CD4-positive, alpha-beta T cell treated with Interleukin-17A for 1 hour (primary cell): Measurements from ENCODE around the gene SEC22A.

ENCODE experiments used
- DNase-seq: peaks from one replicate; pipeline ENCODE4 v3.0.0-alpha.2; 2020

SEC22A gene

DNA sequence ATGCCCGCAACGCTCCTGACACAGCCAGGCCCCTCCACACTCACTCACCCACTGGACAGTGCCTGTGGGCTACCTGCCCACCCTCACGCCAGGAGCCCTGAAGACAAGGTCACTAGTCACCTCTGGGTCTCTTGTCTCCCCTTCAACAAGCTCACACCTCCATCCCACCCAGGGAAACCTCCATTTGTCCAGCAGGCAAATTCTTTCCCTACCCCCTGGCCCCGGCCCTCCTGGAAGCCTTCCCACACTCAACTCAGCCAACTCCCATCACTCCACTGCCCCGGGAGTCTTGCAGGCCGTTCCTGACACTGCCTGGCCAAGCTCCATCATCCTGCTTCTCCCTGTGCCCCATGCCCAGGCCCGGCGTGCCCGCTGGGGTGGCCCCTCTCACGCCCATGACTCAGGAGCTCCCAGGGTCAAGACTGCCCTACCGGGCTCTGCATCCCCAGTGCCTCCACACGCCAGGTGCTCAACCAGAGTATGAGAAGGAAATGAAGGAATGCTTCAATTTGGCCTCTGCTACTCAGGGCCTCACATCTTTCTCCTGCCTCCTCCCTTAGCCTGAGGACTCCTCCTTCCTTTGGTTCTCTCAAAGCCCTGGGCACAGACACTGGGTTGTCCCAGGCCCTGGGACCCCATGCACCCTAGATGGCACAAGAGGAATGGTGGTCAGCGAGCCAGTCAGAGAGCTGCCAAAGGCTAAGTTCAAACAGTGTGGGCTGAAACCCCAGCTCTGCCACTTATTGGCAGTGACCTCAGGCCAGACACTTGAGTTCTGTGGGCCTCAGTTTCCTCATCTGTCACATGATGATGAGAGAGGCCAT lies 88.6 kb downstream of the SEC22A start:
- no peak for DNase-seq

DNA sequence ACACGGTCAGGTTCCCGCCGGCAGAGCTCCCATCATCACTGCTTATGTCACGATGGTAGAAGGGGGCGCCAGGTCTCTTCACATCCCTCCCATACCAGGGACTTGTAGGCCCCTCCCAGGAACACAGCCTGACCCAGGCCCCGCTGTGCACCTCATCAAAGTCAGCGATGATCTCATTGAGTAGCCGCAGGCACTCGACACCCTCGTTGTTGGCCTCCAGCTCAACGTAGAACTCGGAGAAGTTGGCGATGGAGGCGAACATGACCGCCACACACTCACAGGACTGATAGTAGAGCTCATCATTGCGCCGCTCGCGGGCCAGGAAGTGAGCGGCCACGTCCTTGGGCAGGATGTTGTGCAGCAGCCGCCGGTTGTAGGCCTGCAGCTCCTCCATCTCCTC lies 89.2 kb downstream of the SEC22A start:
- DNase-seq: no peak

DNA sequence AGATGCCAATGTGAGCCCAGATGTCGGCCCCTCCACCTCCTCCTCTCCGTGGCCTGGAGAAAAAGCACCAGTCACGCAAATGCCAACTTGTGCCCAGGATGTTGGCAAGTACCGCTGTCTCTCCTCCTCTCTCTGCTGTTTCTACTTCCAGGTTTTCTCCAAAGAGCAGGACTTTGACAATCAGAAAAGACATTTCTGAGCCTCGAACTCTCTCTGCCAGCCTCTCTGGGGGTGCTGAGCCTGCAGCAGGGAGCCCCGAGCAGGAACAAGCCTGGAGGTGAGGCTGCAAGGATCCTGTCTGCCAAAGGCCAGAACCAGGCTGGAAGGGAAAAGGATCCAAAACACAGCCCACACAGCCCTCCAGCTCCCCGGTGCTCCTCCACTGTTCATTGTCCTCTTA lies 89.7 kb downstream of the SEC22A start:
- no peak for DNase-seq

DNA sequence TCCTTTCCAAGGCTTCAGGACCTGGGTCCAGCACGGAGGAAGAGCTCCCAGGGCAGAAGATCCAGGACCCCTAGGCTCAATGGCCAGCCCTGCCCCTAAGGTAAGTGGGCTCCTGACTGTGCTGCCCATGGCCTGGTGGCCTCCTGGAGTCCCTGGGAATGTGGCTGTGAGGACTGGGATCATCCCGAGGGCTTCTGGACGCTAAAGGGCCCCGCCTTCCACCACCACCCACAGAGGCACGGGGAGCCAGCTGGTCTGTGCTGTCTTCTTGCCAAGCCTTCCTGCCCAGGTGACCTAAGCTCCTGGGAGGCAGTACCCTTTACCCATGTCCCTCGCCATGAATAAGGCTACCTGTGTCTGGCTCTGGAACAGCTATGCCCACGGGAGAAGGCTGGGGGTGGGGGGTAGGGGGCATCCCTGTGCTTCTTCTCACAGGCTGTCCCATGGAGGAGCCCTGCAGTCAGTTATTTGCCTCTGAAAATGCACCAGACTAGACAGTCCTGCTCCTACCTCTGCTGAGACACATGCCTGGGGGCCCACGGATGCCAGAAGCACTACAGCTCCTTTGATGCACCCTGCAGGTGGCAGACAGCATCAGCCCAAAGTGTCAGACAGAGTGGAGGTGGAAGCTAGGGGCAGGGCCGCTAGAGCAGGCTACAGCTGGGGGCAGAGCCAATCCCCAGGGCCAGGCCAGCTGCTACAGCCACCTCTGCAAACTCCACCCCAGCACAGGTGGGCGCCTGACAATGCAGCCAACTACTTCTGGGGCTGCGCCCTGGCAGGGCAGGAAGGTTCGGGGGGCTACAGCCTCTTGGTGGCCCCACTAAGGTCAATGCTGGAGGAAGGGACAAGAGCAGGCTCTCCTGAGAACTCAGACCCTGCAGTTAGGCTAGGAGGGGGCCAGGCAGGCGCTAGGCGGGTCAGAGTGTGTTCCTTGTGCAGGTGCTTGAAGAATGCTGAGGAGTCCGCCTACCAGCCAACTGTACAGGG lies 90.9 kb downstream of the SEC22A start:
- no peak for DNase-seq

DNA sequence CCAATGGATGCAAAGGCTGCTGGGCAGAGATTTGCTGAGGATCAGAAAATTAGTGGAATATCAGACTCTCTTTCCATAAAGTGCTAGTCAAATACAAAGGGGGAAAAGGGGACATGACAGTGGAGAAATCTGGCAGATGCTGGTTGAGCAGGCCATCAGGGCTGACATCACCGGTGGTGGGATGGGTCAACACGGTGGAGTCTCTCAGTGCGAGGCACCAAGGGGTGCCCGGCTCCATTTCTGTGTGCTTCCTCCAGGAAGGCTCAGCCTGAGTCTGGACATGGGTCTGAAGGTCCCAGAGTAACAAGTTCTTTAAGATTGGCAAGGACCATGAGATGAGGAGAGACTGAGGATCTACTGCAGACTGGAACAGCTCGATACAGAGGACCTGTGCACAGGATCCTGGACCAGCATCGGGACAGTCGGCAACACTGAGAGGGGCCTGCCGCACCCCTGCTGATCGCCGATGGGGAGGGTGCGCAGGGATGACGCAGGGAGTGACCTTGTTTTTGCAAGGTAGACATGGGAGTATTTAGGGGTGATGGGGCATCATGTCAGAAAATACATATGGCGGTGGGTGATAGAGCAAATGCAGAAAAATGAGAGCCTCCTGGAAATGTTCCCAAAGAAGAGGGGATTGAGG lies 92.7 kb downstream of the SEC22A start:
- DNase-seq: no peak

DNA sequence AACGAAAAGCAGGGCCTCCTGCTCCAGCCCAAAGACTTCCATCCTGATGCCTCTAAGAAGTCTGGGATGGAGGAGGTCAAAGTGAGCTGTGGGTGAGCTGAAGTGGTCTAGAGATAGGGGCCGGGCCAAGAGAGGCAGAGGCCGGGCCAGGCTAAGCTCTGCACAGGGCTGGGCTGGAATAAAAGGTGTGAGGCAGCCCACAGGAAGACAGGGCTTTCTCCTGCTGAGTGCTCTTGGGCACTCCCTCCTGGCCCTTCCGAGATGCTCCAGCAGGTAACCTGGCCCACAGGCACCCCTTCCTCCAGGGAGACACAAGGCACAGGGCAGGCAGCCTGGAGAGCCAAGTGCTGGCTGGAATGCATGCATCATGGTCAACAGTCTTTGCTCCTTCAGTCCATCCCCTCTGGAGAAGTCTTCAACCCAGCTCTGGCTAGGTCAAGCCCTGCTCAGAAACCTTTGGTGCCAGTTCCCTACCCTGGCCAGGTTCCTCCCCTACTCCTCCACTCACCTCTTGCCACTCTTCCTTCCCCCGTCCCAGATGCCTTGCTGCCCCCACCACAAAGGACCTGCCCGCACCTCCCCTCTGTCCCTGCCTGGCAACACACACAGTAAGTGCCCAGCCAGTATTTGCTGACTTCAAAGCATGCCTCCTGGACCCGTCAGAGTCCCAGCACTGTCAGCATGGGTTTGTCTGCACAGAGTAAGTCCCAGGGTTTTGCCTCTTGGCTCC lies 93.6 kb downstream of the SEC22A start:
- no peak for DNase-seq

DNA sequence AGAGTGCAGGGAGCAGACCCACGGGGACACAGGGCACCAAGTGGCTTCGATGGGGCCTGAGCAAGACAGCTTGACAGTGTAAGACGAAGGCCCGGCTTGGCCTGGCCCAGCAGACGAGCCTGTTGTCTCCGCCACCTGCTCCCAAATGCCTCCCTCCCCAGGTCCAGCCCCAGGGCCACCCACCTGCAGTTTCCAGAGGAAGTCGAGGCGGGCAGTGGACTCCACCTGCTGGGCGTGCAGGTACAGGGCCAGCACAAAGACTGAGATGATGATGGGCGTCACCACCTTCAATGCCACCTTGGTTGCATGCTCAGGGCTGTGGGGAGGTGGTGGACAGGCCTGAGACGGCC lies 94.1 kb downstream of the SEC22A start:
- no peak for DNase-seq

DNA sequence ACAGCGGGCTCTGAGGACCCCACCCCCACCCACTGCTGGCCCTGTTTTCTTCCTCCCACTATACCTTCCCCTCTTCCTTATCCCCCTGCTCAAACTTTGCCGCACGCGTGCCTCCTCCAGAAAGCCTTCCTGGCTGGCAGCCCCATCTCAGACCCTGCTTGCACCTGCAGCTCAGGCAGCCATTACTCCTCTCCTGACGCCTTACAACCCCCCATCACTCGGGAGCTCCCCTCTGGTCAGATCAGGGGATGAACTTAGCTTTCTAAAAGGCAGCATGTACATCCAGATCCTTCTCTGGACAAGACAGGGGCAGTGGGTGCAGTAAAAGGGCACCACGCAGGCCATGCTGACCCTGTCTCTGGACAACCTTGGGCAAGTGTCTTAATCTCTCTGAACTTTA lies 94.5 kb downstream of the SEC22A start:
- no peak for DNase-seq

DNA sequence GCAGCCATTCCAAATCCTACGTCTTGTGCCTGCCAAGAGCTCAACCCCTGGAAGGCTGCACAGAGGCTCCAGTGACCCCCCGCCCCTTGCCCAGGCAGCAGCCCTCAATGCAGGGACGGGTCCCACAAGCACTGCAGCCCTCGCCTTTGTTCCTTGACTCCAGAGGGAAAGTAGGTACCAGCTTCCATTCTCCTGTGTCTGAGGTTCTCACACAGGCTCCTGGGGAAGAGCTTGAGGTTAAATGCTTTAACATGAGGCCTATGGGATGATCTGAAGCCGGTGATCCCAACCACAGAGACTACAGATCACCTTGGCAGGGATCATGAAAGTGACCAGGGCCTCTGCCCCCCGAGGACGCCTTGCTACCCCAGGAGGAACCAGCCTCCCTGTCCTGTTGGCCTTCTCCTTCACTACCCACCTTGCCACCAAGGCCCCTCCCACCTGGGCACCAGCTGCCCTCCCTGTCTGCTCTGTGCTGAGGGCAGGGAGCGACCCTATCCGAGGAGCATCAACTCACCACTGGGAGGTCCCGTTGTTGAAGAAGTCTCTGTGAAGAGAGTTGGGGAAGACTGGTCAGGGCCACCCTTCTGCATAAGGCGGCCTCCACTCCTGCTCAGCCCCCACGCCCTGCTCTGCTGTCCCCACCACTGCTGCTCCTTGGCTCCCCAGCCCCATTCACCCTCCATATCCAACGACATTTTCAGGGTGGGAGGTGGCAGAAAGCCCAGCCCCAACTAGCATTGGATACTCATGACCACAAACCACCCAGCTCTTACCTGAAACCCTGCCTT lies 95.3 kb downstream of the SEC22A start:
- DNase-seq: no peak

DNA sequence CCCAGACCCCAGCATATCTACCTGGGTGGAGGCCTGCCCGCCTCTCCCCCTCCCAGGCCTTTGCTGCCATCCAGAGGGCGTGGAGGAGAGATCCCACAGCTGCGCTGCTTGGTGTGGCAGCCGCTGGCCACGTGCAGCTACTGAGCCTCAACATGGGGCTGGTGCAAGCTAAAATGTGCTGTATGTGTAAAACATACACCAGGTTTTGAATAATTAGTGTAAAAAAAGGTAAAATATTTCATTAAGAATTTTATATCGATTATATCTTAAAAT lies 95.8 kb downstream of the SEC22A start:
- no peak for DNase-seq

DNA sequence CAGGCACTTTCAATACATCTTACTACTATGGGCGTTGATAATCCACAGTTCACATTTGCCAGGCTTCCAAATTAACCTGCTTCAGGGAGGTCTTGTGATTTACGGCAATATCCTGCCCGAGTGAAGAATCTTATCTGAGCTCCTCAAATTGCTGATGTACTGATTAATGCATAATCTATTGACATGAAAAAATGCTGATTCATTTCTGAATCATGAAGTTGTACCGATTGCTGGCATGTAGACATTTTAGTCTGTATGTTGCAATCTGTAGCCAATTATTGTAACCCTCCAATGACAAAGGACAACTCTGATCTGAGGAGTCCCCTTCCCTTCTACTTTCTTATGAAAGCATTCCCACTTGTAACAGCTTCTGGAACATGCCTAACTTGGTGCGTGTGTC lies 97.2 kb downstream of the SEC22A start:
- no peak for DNase-seq

DNA sequence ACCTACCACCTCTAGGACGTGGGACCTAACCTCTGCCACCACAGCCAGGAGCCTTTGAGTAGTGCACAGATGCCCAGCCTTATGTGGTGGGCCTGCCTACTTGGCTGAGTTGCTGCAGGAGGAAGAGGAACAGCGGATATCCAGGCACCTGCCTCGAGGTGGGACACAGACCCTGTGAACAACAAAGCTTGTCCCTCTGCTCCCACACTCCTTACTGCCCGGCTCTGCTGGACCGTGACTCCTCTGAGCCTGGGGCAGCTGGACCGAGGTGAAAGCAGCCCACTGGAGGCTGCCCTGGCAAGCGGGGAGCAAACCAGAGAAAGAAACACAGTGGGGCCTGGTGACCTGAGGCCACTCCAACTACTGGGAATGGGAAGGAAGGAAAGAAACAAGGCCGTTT lies 97.8 kb downstream of the SEC22A start:
- no peak for DNase-seq

DNA sequence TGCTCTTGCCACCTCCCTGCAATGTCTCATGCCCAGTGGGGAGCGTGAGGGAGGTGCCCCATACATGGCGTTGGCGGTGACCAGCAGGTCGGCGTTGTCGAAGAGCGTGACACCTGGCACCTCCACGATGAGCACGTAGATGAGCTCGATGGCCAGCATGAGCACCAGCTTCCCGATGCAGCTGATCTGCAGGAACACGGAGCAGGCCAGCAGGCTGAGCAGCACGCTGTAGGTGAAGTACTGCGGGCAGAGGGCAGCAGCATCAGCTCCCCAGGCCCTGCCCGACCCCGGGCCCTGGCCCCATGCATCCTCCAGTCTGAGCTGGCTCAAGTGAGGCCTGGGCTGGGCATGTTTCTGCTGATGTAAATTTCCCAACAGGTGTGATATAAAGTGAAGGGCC lies 98.3 kb downstream of the SEC22A start:
- DNase-seq: no peak

DNA sequence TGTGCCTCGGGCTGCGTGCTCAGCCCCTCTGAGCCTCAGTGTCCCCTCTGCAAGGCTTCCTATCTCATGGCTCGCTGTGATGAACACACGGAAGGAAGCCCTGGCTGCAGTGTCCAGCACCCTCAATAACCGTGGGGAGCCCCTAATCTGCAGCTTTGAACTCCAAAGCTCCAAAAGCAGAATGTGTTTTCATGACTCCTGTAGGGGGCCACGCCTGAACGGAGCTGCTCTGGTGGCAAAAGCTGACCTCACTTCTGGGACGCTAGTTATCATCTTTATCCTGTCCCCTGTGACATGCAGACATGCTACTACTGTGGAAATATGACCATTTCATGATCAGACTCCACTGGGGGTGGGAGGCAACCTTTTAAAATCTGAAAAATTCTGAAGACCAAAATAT lies 98.8 kb downstream of the SEC22A start:
- DNase-seq: no peak

DNA sequence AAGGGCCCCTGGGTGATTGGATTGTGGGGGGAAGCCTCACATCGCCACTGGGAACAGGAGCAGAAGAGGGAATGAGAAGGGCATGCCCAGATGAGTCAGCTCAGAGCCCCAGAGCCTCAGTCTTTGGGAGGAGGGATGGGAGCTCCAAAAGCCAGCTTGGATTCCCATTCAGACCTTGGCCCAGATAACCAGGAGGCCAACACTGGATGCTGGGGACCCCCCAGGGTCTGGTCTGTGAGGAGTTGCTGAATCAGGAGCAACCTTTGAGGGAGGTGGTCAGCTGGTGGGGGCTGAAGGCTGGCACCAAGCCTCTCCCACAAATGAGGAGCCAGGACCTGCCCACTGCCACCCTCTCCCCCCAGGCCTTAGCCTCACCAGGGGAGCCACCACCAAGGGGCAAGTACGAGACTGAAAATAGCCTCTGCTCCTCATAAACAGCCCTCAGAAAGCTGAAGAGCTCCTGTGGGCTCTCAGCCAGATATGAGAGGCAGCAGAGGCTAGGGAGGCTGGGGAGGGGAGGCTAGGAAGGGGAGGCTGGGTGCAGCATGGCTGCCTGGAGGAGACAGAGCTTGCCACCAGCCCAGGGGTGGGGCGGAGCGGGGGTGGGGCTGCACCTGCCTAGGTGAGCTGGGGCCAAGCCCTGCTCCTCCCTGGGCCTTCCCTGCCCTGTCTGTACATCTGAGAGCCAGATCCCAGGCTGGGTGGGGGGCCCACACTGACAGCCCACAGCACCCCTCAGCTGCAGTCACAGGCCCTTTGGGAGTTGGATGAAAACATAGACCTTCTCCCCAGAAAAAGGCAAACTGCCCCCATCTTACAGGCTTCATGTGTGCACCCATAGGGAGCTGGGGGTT lies 99.8 kb downstream of the SEC22A start:
- DNase-seq: no peak

DNA sequence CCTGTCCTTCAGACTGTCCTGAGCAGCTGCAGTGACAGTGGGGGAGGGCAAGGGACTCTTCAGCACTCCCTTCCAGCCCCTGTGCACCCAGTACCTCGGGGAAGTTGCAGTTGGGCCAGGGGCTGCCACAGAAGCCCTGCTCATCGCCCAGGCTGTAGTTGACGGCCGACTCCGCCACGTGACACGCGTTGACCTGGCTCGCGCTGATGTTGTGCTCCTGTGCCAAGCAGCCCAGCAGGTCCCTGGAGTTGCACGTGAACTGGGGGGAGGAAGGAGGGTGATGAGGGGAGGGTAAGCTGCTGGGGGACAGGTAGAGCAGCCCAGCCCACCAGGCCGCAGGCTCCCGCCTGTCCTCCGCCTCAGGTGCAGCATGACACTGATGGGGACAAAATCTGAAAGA lies 101.2 kb downstream of the SEC22A start:
- DNase-seq: no peak

DNA sequence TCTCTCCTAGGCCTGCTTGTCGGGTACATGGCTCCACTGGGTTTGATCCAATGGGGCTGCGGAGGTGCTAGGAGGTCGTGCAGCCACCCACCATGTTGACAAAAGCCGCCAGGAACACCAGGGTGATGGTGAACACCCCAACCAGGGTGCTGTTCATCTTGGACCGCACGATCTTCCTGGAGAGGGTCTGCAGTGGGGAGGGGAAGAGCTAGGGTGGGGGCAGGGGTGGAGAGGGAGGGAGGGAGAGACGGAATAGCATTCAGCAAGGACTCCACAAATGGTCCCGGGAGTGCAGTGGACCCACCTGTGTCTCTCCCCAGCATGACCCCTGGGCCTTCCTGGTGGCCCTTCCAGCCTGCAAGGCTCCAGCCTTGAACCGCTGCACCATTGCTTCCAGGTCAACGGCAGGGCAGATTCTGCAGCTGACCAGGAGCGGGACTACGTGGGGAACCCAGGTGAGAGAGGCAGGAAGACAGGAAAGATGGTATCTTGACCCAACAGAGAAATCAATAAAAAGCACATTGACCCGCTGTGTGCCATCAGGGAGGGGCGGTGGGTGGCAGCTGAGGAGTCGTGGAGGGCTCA lies 102.3 kb downstream of the SEC22A start:
- DNase-seq: no peak

DNA sequence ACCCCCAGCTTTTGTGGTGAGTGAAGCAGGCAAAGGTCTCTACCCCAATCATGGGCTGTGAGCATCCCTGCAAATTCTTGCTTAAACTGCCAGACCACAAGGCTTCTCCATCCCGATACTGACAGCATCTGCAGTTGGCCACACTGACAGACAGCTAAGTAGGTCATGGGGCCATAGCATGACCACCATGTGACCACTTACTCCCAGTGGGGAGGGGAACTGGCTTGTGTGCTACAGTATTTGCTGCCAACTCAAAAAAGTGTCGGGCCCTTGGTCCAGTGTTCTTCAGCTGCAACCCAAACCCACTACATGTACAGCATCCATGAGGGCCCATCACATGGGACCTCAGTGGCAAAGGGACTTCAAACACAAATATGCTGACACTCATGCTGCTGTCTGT lies 103.4 kb downstream of the SEC22A start:
- DNase-seq: no peak

DNA sequence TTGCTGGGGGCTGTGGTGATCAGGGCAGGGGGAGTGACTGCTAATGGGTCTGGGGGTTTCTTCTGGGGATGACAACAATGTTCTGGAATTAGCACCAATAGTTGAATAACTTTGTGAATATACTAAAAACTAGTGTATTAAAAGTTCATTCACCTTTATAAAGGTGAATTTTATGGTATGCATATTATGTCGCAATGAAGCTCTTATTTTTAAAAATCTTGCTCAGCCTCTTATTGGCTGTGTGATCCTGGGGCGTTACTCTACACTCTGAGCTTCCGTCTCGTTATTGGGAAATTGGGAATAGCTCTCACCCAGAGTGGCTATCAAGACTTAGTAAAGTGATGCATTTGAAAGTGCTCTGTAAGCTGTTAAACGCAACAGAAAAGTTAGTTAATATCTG lies 105.3 kb downstream of the SEC22A start:
- DNase-seq: no peak

DNA sequence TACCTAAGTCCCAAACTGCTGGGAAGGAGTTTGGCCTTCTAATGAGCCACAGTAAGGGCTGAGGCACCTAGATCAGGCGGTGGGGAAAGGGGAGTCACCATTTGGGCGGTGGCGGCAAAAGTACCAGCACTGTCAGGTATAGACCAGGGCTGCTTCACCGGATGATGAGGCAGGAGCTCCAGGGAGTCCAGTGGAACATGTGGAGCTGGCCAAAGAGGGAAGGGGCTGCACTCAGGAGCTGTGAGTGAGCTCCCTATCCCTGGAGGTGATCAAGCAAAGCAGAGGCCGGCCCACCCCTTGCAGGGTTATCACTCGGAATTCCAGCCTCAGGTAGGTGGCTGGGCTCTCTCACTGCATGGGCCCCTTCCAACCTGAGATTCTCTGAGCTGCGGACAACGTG lies 108.4 kb downstream of the SEC22A start:
- no peak for DNase-seq

DNA sequence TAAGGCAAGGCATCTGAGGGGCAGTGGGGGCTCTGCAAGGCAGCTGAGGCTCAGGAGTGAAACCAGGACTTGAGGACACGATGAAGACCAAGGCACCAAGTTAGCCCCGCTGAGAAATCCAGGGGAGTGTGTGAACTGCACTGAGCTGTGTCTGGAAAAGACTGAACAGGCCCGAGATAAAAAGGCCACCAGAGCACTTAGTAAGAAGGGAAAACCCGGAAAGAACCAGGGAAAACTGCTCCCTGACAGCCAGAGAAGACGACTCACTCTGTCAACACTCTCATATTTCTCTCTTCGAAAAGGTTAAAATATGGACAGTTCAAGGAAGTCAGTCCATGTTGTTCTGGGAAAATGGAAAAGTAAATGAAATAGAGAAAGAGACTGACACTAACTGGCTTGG lies 109.0 kb downstream of the SEC22A start:
- no peak for DNase-seq
